ENCODE data around the gene STIP1. TPM values are rescaled to one million over a fixed set of nuclear protein-coding genes. Genes with fewer than 3 reads are reported as not detected.

Gene STIP1
- total and polyA plus RNA-seq, 10 of the 15 experiments (the other 5 are each of a cell fraction or from before 2014, with no cell fraction given) = 25.2 to 291 (median 191) TPM

- TF ChIP-seq SIN3A (IDR thresholded peaks at IDR 0.05; ENCODE audit: low read depth, low read length) (no peak), ATF7 (IDR thresholded peaks at IDR 0.05; ENCODE audit: low read depth) (no peak), FOS (IDR thresholded peaks at IDR 0.05; ENCODE audit: borderline replicate concordance, extremely low read depth, insufficient read length) (no peak), CHD1 (IDR thresholded peaks at IDR 0.05; ENCODE audit: low read depth, low read length) (no peak), TAF1 (IDR thresholded peaks at IDR 0.05; ENCODE audit: borderline replicate concordance, low read depth, low read length) (no peak), YBX1 (IDR thresholded peaks at IDR 0.05) (no peak), CHD2 (IDR thresholded peaks at IDR 0.05; ENCODE audit: borderline replicate concordance, low read depth, low read length) (no peak), CREB1 (IDR thresholded peaks at IDR 0.05; ENCODE audit: low read depth) (no peak), RELA (IDR thresholded peaks at IDR 0.05; ENCODE audit: borderline replicate concordance, partially characterized antibody) (no peak), E2F4 (IDR thresholded peaks at IDR 0.05; ENCODE audit: low read depth, low read length) (no peak), RUNX3 (IDR thresholded peaks at IDR 0.05; ENCODE audit: low read length) (no peak), TARDBP (IDR thresholded peaks at IDR 0.05; ENCODE audit: borderline replicate concordance) (no peak), SIX5 (IDR thresholded peaks at IDR 0.05; ENCODE audit: low read depth, low read length, severe bottlenecking) (no peak), POLR2A (IDR thresholded peaks at IDR 0.05; ENCODE audit: low read depth, low read length) (peak; percentile 45; the same call in 1 of the 2 replicates), BACH1 (IDR thresholded peaks at IDR 0.05; ENCODE audit: borderline replicate concordance) (no peak), NFXL1 (IDR thresholded peaks at IDR 0.05; ENCODE audit: borderline replicate concordance) (no peak), SKIL (IDR thresholded peaks at IDR 0.05; ENCODE audit: low read depth, poor library complexity, severe bottlenecking) (no peak), STAT3 (IDR thresholded peaks at IDR 0.05; ENCODE audit: low read depth, low read length) (no peak), NR2C1 (IDR thresholded peaks at IDR 0.05) (no peak), SREBF1 (IDR thresholded peaks at IDR 0.05; ENCODE audit: low read length) (no peak), IRF4 (IDR thresholded peaks at IDR 0.05; ENCODE audit: low read depth, low read length) (no peak), E2F8 (IDR thresholded peaks at IDR 0.05; ENCODE audit: low read depth, partially characterized antibody) (no peak), MEF2A (IDR thresholded peaks at IDR 0.05; ENCODE audit: insufficient read depth, low read depth, low read length) (no peak), NR2C2 (IDR thresholded peaks at IDR 0.05; ENCODE audit: borderline replicate concordance, control insufficient read depth, insufficient read length, low read depth) (no peak), DPF2 (IDR thresholded peaks at IDR 0.05) (peak; percentile 18; the same call in 1 of the 2 replicates), RELB (IDR thresholded peaks at IDR 0.05; ENCODE audit: low read depth) (no peak)
Observed at GRCh38 chr11:64233913-64234586, 48.1 kb downstream of the STIP1 start, which contains the start of gene VEGFB (continued).

Data from GM12878 (cell line).